Erythroblast (primary cell): Measurements from ENCODE around the gene KCTD15.

ENCODE experiments used
- GATA1 ChIP-seq: IDR thresholded peaks from 2 replicates; pipeline ENCODE4 v1.6.1; 2011; ENCODE audit warnings: low read depth, mild to moderate bottlenecking, control low read depth, low read length, moderate library complexity
- POLR2A ChIP-seq: IDR thresholded peaks from 2 replicates; pipeline ENCODE4 v1.6.1; 2011; ENCODE audit warnings: mild to moderate bottlenecking, low read length

DNA sequence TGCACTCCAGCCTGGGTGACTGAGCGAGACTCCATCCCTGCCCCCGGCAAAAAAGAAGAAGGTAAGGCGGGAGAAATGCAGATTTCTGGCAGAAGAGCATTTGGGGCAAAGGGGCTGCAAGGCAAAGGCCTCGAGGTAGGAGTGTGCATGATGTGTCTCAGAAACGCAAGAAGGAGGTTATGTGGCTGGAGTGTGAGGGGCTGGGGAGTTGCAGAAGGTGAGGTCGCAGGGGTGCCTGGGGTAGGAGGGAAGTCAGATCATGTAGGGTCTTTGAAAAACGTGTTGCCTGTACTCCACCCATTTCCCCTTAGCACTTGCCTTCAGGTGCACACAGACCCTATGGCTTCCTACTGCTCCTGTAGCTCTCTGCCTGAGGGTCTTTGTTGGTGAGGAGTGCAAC is 29.9 kb downstream of the KCTD15 start:
- TF ChIP-seq POLR2A: no peak
- TF ChIP-seq GATA1: no peak
